GM23338 (cell line): ENCODE measurements around the gene MAVS. TPM values are rescaled to one million over a fixed set of nuclear protein-coding genes. Genes with fewer than 3 reads are reported as not detected.

Experiments used
- ATAC-seq: fragments of 200-7000 bp; cut with Tn5 transposase; 3 replicates; pipeline ENCODE4 v1.9.1; 2020
- DNase-seq: peaks from one replicate; pipeline ENCODE4 v3.0.0-alpha.2; 2015; ENCODE audit warnings: low spot score
- H2AFZ ChIP-seq: fragments of 200-600 bp; sonication (generic); 2 replicates; pipeline ENCODE4 v1.8.0; 2016; ENCODE audit warnings: antibody characterized with exemption, mild to moderate bottlenecking, moderate library complexity
- H3F3A ChIP-seq: fragments of 200-600 bp; sonication (generic); replicated peaks from 2 replicates; pipeline ENCODE4 v1.8.0; 2017; ENCODE audit warnings: antibody characterized with exemption, mixed run types, low read depth
- H3K27ac ChIP-seq: fragments of 200-600 bp; sonication (generic); 2 replicates; pipeline ENCODE4 v1.6.1; 2016; ENCODE audit warnings: low read depth
- H3K27me3 ChIP-seq: fragments of 200-600 bp; sonication (generic); 2 replicates; pipeline ENCODE4 v1.8.0; 2016; ENCODE audit warnings: mild to moderate bottlenecking, mixed run types, moderate library complexity; ENCODE audit not compliant: insufficient read depth
- H3K36me3 ChIP-seq: fragments of 200-600 bp; sonication (generic); 2 replicates; pipeline ENCODE4 v1.8.0; 2016; ENCODE audit warnings: mild to moderate bottlenecking; ENCODE audit not compliant: insufficient read depth
- H3K4me1 ChIP-seq: fragments of 200-600 bp; sonication (generic); 2 replicates; pipeline ENCODE4 v1.8.0; 2016; ENCODE audit warnings: mild to moderate bottlenecking, moderate library complexity; ENCODE audit not compliant: insufficient read depth
- H3K4me2 ChIP-seq: fragments of 200-600 bp; sonication (generic); 2 replicates; pipeline ENCODE4 v1.7.1; 2017; ENCODE audit warnings: mixed run types
- H3K4me3 ChIP-seq: fragments of 200-600 bp; sonication (generic); 2 replicates; pipeline ENCODE4 v1.6.1; 2016; ENCODE audit warnings: mixed run types
- H3K79me2 ChIP-seq: fragments of 200-600 bp; sonication (generic); replicated peaks from 2 replicates; pipeline ENCODE4 v1.8.0; 2017; ENCODE audit warnings: mild to moderate bottlenecking; ENCODE audit not compliant: insufficient read depth
- H3K9me2 ChIP-seq: fragments of 200-600 bp; sonication (generic); 2 replicates; pipeline ENCODE4 v1.8.0; 2017; ENCODE audit not compliant: insufficient read depth
- H4K20me1 ChIP-seq: fragments of 200-600 bp; sonication (generic); replicated peaks from 2 replicates; pipeline ENCODE4 v1.8.0; 2017; ENCODE audit warnings: mild to moderate bottlenecking; ENCODE audit not compliant: insufficient read depth
- H3K27ac Mint-ChIP-seq: 2 replicates; pipeline ENCODE4 v1.8.0; 2020; ENCODE audit warnings: inconsistent platforms, mild to moderate bottlenecking, moderate library complexity, mixed read lengths
- H3K27me3 Mint-ChIP-seq: 3 replicates; pipeline ENCODE4 v1.8.0; 2022; ENCODE audit warnings: low read depth, mild to moderate bottlenecking, moderate library complexity, mixed read lengths, inconsistent platforms; ENCODE audit not compliant: insufficient read depth, poor library complexity
- H3K36me3 Mint-ChIP-seq: 3 replicates; pipeline ENCODE4 v1.8.0; 2021; ENCODE audit warnings: low read depth, mild to moderate bottlenecking, inconsistent platforms, moderate library complexity, mixed read lengths
- H3K4me1 Mint-ChIP-seq: 3 replicates; pipeline ENCODE4 v1.8.0; 2020; ENCODE audit warnings: mild to moderate bottlenecking, inconsistent platforms, mixed read lengths
- H3K4me3 Mint-ChIP-seq: 3 replicates; pipeline ENCODE4 v1.8.0; 2021; ENCODE audit warnings: moderate library complexity, mild to moderate bottlenecking, inconsistent platforms, mixed read lengths
- H3K9me3 Mint-ChIP-seq: 3 replicates; pipeline ENCODE4 v1.8.0; 2020; ENCODE audit warnings: moderate library complexity, mild to moderate bottlenecking, inconsistent platforms, mixed read lengths
- CREB1 ChIP-seq: fragments of 250-450 bp; sonication (Bioruptor Pico); IDR thresholded peaks from 2 replicates; pipeline ENCODE4 v1.5.0; 2020; ENCODE audit warnings: low read depth, mild to moderate bottlenecking, moderate library complexity
- ETS1 ChIP-seq: IDR thresholded peaks from 2 replicates; pipeline ENCODE4 v1.6.1; 2016; ENCODE audit warnings: antibody characterized with exemption
- EZH2 ChIP-seq: fragments of 200-600 bp; sonication (generic); IDR thresholded peaks from one replicate; pipeline ENCODE4 v1.8.0; 2017; ENCODE audit warnings: antibody characterized with exemption, mild to moderate bottlenecking, low read depth; ENCODE audit not compliant: unreplicated experiment
- JUNB ChIP-seq: IDR thresholded peaks from one replicate; pipeline ENCODE4 v1.6.1; 2016; ENCODE audit warnings: antibody characterized with exemption; ENCODE audit not compliant: unreplicated experiment
- STAT1 ChIP-seq: IDR thresholded peaks from one replicate; pipeline ENCODE4 v1.6.1; 2016; ENCODE audit warnings: antibody characterized with exemption; ENCODE audit not compliant: unreplicated experiment
- ZNF114 ChIP-seq: fragments of 250-450 bp; sonication (Bioruptor Pico); IDR thresholded peaks from 2 replicates; pipeline ENCODE4 v1.5.0; 2020; ENCODE audit warnings: mild to moderate bottlenecking, moderate library complexity
- ZNF462 ChIP-seq: fragments of 250-450 bp; sonication (Bioruptor Pico); IDR thresholded peaks from 2 replicates; pipeline ENCODE4 v1.5.0; 2020; ENCODE audit warnings: mild to moderate bottlenecking, moderate library complexity
- polyA plus RNA-seq: library from polyadenylated mRNA; unstranded; fragments of >200 nt; fragmentation: Nextera tagmentation; extraction: Ambion mirVana; gene quantifications from 2 replicates; pipeline ENCODE4 v1.2.1, GENCODE V29; 2016
- total RNA-seq: library from RNA; depleted of rRNA; stranded (reverse); fragments of >200 nt; shearing (Covaris generic); gene quantifications from 2 replicates; pipeline ENCODE4 v1.2.3, GENCODE V29; 2014

MAVS gene
- total and polyA plus RNA-seq, 2 experiments from 2014 or later, result 5.2 to 21.8 TPM

- no peaks in the 10 kb centered on the region for H3F3A ChIP-seq
- H3K36me3 ChIP-seq, result no peaks in the 10 kb centered on the region
- H3K4me3 ChIP-seq, result no peak overlapping the region
- Mint-ChIP-seq H3K9me3 (0 out of 3 replicates have a peak, but pooled peaks cover 2% of the 10 kb centered on the region), H3K4me3 (no peak overlapping the region), H3K27me3 (peaks cover 19% of the 10 kb centered on the region), H3K4me1 (peaks cover 14% of the 10 kb centered on the region), H3K36me3 (peaks cover 17% of the 10 kb centered on the region), H3K27ac (no peak overlapping the region)
- ATAC-seq, result no peak
- H3K79me2 ChIP-seq, result peaks cover 30% of the 10 kb centered on the region
- H3K27me3 ChIP-seq, result no peaks in the 10 kb centered on the region
- no peak overlapping the region for H2AFZ ChIP-seq
- no peak for DNase-seq
- H4K20me1 ChIP-seq, result peaks cover 2% of the 10 kb centered on the region
- no peak for TF ChIP-seq EZH2
- TF ChIP-seq ZNF114 (CRISPR knock-in tag), result no peak
- no peak for TF ChIP-seq CREB1 (CRISPR knock-in tag)
- no peak for TF ChIP-seq ETS1
- no peak for TF ChIP-seq JUNB
- TF ChIP-seq STAT1, result no peak
- TF ChIP-seq ZNF462 (CRISPR knock-in tag), result no peak
- H3K4me2 ChIP-seq, result no peak overlapping the region
- peaks cover 9% of the 10 kb centered on the region for H3K4me1 ChIP-seq
- H3K27ac ChIP-seq, result no peak overlapping the region
- H3K9me2 ChIP-seq, result no peaks in the 10 kb centered on the region
Measured at GRCh38 chr20:3885715-3886114, 39.1 kb downstream of the MAVS start.
